Peyer's patch (tissue), 4 donors: ENCODE data around the gene CDK1. TPM values are rescaled to one million over a fixed set of nuclear protein-coding genes. Genes with fewer than 3 reads are reported as not detected.
A peak's percentile ranks its signal among the peaks of the same experiment; 100 is the strongest.

Source experiments
- DNase-seq, 3 donors: peaks; one replicate each; pipeline ENCODE4 v3.0.0-alpha.2; 2017 to 2019
- H3K27ac ChIP-seq, 4 donors: fragments of 200-600 bp; sonication (generic); one replicate each; pipeline ENCODE4 v1.5.1; 2016 to 2019
- H3K27me3 ChIP-seq, 2 donors: fragments of 200-600 bp; sonication (generic); one replicate each; pipeline ENCODE4 v1.5.1; 2019
- H3K36me3 ChIP-seq, 3 donors: fragments of 200-600 bp; sonication (generic); one replicate each; pipeline ENCODE4 v1.5.1; 2016 to 2019
- H3K4me1 ChIP-seq, 4 donors: fragments of 200-600 bp; sonication (generic); one replicate each; pipeline ENCODE4 v1.5.1; 2016 to 2019
- H3K4me3 ChIP-seq, 4 donors: fragments of 200-600 bp; sonication (generic); 1 replicate in 3 of 4; 2 replicates in 1 of 4; pipeline ENCODE4 v1.5.1; 2016 to 2019; ENCODE audit warnings: mild to moderate bottlenecking in 1 of 4
- H3K9me3 ChIP-seq, 4 donors: fragments of 200-600 bp; sonication (generic); one replicate each; pipeline ENCODE4 v1.5.1; 2016 to 2019; ENCODE audit warnings: mild to moderate bottlenecking in 1 of 4
- CTCF ChIP-seq, 6 experiments: fragments of 450-650 bp in 4 of 6; fragments of 200-600 bp in 2 of 6; sonication (generic) in 1 of 6; IDR thresholded peaks; one replicate each; pipeline ENCODE4 v1.5.1; 2017 to 2019; ENCODE audit warnings: antibody characterized with exemption in 6 of 6, mild to moderate bottlenecking in 3 of 6, moderate library complexity in 1 of 6
- POLR2A ChIP-seq, 2 donors: fragments of 450-650 bp; IDR thresholded peaks; one replicate each; pipeline ENCODE4 v1.5.1; 2017; ENCODE audit warnings: antibody characterized with exemption in 2 of 2, mild to moderate bottlenecking in 2 of 2, moderate library complexity in 2 of 2
- total RNA-seq, 4 donors: library from RNA; depleted of rRNA; stranded (reverse); fragments of >200 nt; gene quantifications; one replicate each; pipeline ENCODE4 v1.1.0, GENCODE V29; 2016

CDK1 gene
- total RNA-seq = 10 to 100 TPM in 2 of 4 donors, 1 to 10 TPM in 2; 3.2 to 19.8 (median 8.4) TPM

GRCh38 chr10:60778214-60778970, at the start of gene CDK1:
Gene CDK1 (plus strand): TSS chr10:60778478. CDS start chr10:60780166, 1,688 bp downstream.
- peaks cover 0 to 16% (median 5%) of the 10 kb centered on the region in 4 donors for H3K4me1 ChIP-seq
- TF ChIP-seq POLR2A (IDR thresholded peaks at IDR 0.05) (peak; percentile 11 to 46), CTCF (IDR thresholded peaks at IDR 0.05) (peak in 2 of 6 experiments; percentile 1 to 21)
- peak within 1 kb of the TSS in 3 of 4 donors; percentile 12 to 52 (median 49) for H3K27ac ChIP-seq
- H3K36me3 ChIP-seq = no peaks in the 10 kb centered on the region
- H3K27me3 ChIP-seq = no peaks in the 10 kb centered on the region
- no peaks in the 10 kb centered on the region for H3K9me3 ChIP-seq
- H3K4me3 ChIP-seq = peak within 1 kb of the TSS; percentile 65 to 95 (median 74)
- DNase-seq = peak; percentile 88 to 97 (median 95)

- Histone ChIP-seq H3K36me3 (no peaks in the 10 kb centered on the region), H3K9me3 (no peaks in the 10 kb centered on the region), H3K27ac (peak overlapping the region in 2 of 4 donors; percentile 6 to 89), H3K27me3 (no peaks in the 10 kb centered on the region), H3K4me1 (peaks cover 0 to 4% (median 2%) of the 10 kb centered on the region in 4 donors), H3K4me3 (no peak overlapping the region)
- no peak for DNase-seq
- TF ChIP-seq POLR2A (IDR thresholded peaks at IDR 0.05) = no peak
- TF ChIP-seq CTCF (IDR thresholded peaks at IDR 0.05) = no peak
Observed at GRCh38 chr10:60729106-60729505, 49.2 kb upstream of the CDK1 start.

GRCh38 chr10:60731134-60731885, 47.0 kb upstream of the CDK1 start:
- Histone ChIP-seq H3K4me3 (peak overlapping the region; percentile 72 to 92 (median 83)), H3K9me3 (no peaks in the 10 kb centered on the region), H3K27me3 (no peaks in the 10 kb centered on the region), H3K4me1 (peaks cover 0 to 4% (median 2%) of the 10 kb centered on the region in 4 donors), H3K27ac (peak overlapping the region; percentile 77 to 89 (median 87)), H3K36me3 (no peaks in the 10 kb centered on the region)
- no peak for TF ChIP-seq CTCF (IDR thresholded peaks at IDR 0.05)
- no peak for TF ChIP-seq POLR2A (IDR thresholded peaks at IDR 0.05)
- peak in 2 of 3 donors; percentile 67 to 77 for DNase-seq

- Histone ChIP-seq H3K4me1 (peaks cover 0 to 4% (median 2%) of the 10 kb centered on the region in 4 donors), H3K36me3 (no peaks in the 10 kb centered on the region), H3K27ac (peak overlapping the region; percentile 77 to 89 (median 87)), H3K9me3 (no peaks in the 10 kb centered on the region), H3K27me3 (no peaks in the 10 kb centered on the region), H3K4me3 (peak overlapping the region; percentile 72 to 92 (median 83))
- peak; percentile 46 to 62 (median 51) for DNase-seq
- no peak for TF ChIP-seq POLR2A (IDR thresholded peaks at IDR 0.05)
- TF ChIP-seq CTCF (IDR thresholded peaks at IDR 0.05) = no peak
Observed at GRCh38 chr10:60732198-60732806, 46.0 kb upstream of the CDK1 start.

- Histone ChIP-seq H3K27ac (peak overlapping the region; percentile 77 to 89 (median 87)), H3K36me3 (no peaks in the 10 kb centered on the region), H3K27me3 (no peaks in the 10 kb centered on the region), H3K9me3 (no peaks in the 10 kb centered on the region), H3K4me3 (peak overlapping the region; percentile 72 to 92 (median 83)), H3K4me1 (peaks cover 0 to 4% (median 2%) of the 10 kb centered on the region in 4 donors)
- peak in 1 of 2 donors; percentile 62 for TF ChIP-seq POLR2A (IDR thresholded peaks at IDR 0.05)
- peak; percentile 58 to 86 (median 70) for TF ChIP-seq CTCF (IDR thresholded peaks at IDR 0.05)
- peak; percentile 56 to 83 (median 81) for DNase-seq
Observed at GRCh38 chr10:60732807-60733516, 45.3 kb upstream of the CDK1 start.
